Measurements from ENCODE around the gene PTPN14.

Gene PTPN14

GRCh38 chr1:214574598-214575411 lies 23.4 kb upstream of the PTPN14 start:
- no peak overlapping the region for H3K4me3 ChIP-seq (replicated peaks; ENCODE audit: insufficient read depth, low read length)
- DNase-seq (ENCODE audit: low read depth in 1 of 2, low spot score in 1 of 2), result no peak
- H3K27ac ChIP-seq (replicated peaks), result no peak overlapping the region
- H3K27me3 ChIP-seq (ENCODE audit: insufficient read depth, poor library complexity, severe bottlenecking), result no peaks in the 10 kb centered on the region
- no peak for TF ChIP-seq POLR2AphosphoS5 (IDR thresholded peaks at IDR 0.05; ENCODE audit: low read depth)
- no peak for TF ChIP-seq REST (IDR thresholded peaks at IDR 0.05; ENCODE audit: insufficient replicate concordance, low read depth)
- TF ChIP-seq SPI1 (IDR thresholded peaks at IDR 0.05; ENCODE audit: borderline replicate concordance, low read depth), result no peak
- no peak for TF ChIP-seq GABPA (IDR thresholded peaks at IDR 0.05; ENCODE audit: low read depth)
- TF ChIP-seq, protein P1, sequence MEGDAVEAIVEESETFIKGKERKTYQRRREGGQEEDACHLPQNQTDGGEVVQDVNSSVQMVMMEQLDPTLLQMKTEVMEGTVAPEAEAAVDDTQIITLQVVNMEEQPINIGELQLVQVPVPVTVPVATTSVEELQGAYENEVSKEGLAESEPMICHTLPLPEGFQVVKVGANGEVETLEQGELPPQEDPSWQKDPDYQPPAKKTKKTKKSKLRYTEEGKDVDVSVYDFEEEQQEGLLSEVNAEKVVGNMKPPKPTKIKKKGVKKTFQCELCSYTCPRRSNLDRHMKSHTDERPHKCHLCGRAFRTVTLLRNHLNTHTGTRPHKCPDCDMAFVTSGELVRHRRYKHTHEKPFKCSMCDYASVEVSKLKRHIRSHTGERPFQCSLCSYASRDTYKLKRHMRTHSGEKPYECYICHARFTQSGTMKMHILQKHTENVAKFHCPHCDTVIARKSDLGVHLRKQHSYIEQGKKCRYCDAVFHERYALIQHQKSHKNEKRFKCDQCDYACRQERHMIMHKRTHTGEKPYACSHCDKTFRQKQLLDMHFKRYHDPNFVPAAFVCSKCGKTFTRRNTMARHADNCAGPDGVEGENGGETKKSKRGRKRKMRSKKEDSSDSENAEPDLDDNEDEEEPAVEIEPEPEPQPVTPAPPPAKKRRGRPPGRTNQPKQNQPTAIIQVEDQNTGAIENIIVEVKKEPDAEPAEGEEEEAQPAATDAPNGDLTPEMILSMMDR (IDR thresholded peaks at IDR 0.05; ENCODE audit: insufficient read depth, low read length), result no peak

DNA sequence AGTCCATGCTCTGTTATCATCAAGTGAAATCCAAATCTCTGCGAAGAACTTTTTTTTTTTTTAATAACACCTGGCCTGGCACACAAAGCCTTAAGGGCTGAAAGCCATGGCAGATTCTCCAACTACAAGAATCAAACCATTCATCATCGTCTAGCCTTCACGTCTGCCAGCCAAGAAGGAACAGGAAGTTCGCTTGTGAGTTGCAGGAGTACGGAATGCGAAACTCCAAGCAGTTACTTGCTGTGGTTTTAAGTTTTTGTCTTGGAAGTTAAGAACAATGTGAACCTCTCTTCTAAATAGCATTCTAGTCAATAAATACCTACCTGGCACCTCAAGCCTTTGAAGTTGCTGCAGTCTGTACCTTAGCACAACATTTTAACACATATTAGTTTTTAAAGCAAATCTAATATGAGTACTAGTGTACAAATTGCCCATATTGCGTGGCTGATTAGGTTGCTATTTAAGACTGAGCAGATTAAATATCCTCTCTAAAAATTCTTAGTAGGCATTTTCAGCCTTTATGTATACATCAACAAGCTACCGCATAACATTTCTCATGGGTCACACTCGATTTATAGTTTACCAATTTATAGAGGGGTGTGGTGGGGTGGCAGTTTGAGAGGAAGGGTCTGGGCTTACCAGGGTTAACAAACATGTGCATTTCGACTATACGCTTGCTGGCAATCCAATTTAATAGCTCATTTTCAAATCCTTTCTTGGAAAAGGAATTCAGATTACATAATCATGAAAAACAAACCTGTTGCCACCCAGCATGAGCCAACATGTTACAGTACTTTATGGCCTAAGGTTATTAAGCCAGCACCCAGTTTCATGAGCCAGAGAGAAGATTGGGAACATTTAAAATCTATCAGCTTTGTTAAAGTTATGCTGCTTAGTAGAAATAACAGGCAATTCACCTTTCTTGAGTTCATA lies 22.2 kb upstream of the PTPN14 start:
- no peak for TF ChIP-seq POLR2AphosphoS5 (IDR thresholded peaks at IDR 0.05; ENCODE audit: low read depth)
- TF ChIP-seq GABPA (IDR thresholded peaks at IDR 0.05; ENCODE audit: low read depth), result no peak
- TF ChIP-seq, protein P1 (IDR thresholded peaks at IDR 0.05; ENCODE audit: insufficient read depth, low read length), result no peak
- TF ChIP-seq REST (IDR thresholded peaks at IDR 0.05; ENCODE audit: insufficient replicate concordance, low read depth), result no peak
- TF ChIP-seq SPI1 (IDR thresholded peaks at IDR 0.05; ENCODE audit: borderline replicate concordance, low read depth), result no peak
- Histone ChIP-seq H3K4me3 (replicated peaks; ENCODE audit: insufficient read depth, low read length) (no peak overlapping the region), H3K27me3 (ENCODE audit: insufficient read depth, poor library complexity, severe bottlenecking) (no peaks in the 10 kb centered on the region), H3K27ac (replicated peaks) (no peak overlapping the region)
- DNase-seq (ENCODE audit: low read depth in 1 of 2, low spot score in 1 of 2), result no peak

GRCh38 chr1:214571281-214571680 lies 19.9 kb upstream of the PTPN14 start:
- Histone ChIP-seq H3K27me3 (ENCODE audit: insufficient read depth, poor library complexity, severe bottlenecking) (no peaks in the 10 kb centered on the region), H3K4me3 (replicated peaks; ENCODE audit: insufficient read depth, low read length) (no peak overlapping the region), H3K27ac (replicated peaks) (no peak overlapping the region)
- TF ChIP-seq REST (IDR thresholded peaks at IDR 0.05; ENCODE audit: insufficient replicate concordance, low read depth), result no peak
- TF ChIP-seq, protein P1 (IDR thresholded peaks at IDR 0.05; ENCODE audit: insufficient read depth, low read length), result no peak
- no peak for TF ChIP-seq GABPA (IDR thresholded peaks at IDR 0.05; ENCODE audit: low read depth)
- TF ChIP-seq SPI1 (IDR thresholded peaks at IDR 0.05; ENCODE audit: borderline replicate concordance, low read depth), result no peak
- no peak for DNase-seq (ENCODE audit: low read depth in 1 of 2, low spot score in 1 of 2)
